HepG2 (cell line): ENCODE results near the gene NRAP. TPM values are rescaled to one million over a fixed set of nuclear protein-coding genes. Genes with fewer than 3 reads are reported as not detected.
A peak's percentile ranks its signal among the peaks of the same experiment; 100 is the strongest.

Experiments
- AHDC1 ChIP-seq: sonication (generic); formaldehyde crosslinking; IDR thresholded peaks from 2 replicates; pipeline ENCODE4 v1.5.1; 2020; ENCODE audit warnings: mild to moderate bottlenecking, missing genetic modification reagents, borderline replicate concordance
- BHLHE40 ChIP-seq: IDR thresholded peaks from 2 replicates; pipeline ENCODE4 v1.6.1; 2011; ENCODE audit warnings: low read length, improper control_type of control experiment
- GABPB1 ChIP-seq: IDR thresholded peaks from 2 replicates; pipeline ENCODE4 v1.6.1; 2016; ENCODE audit warnings: mild to moderate bottlenecking, missing genetic modification reagents, moderate library complexity, missing compliant biosample characterization
- HMG20B ChIP-seq: conservative IDR thresholded peaks from 2 replicates; pipeline ENCODE4 v1.6.1; 2016; ENCODE audit warnings: missing genetic modification reagents, missing compliant biosample characterization
- JDP2 ChIP-seq: sonication (generic); formaldehyde crosslinking; IDR thresholded peaks from 2 replicates; pipeline ENCODE4 v1.8.1; 2022; ENCODE audit warnings: missing genetic modification reagents, borderline replicate concordance
- NFE2L1 ChIP-seq: sonication (generic); formaldehyde crosslinking; IDR thresholded peaks from 2 replicates; pipeline ENCODE4 v1.4.0; 2020; ENCODE audit warnings: missing genetic modification reagents, mild to moderate bottlenecking, borderline replicate concordance
- ONECUT2 ChIP-seq: sonication (generic); formaldehyde crosslinking; IDR thresholded peaks from 2 replicates; pipeline ENCODE4 v1.4.0; 2020; ENCODE audit warnings: missing genetic modification reagents
- PTBP1 ChIP-seq: fragments of 200-400 bp; formaldehyde crosslinking; IDR thresholded peaks from 2 replicates; pipeline ENCODE4 v1.6.1; 2018; ENCODE audit warnings: low read length, low read depth; ENCODE audit not compliant: poor library complexity, severe bottlenecking
- SIX1 ChIP-seq: sonication (generic); formaldehyde crosslinking; IDR thresholded peaks from 2 replicates; pipeline ENCODE4 v1.4.0; 2020; ENCODE audit warnings: missing genetic modification reagents, borderline replicate concordance
- SMAD3 ChIP-seq: sonication (generic); formaldehyde crosslinking; IDR thresholded peaks from 2 replicates; pipeline ENCODE4 v1.4.0; 2020; ENCODE audit warnings: missing genetic modification reagents
- STAG1 ChIP-seq: sonication (generic); formaldehyde crosslinking; IDR thresholded peaks from 2 replicates; pipeline ENCODE4 v1.4.0; 2020; ENCODE audit warnings: missing genetic modification reagents
- TOPORS ChIP-seq: sonication (generic); formaldehyde crosslinking; IDR thresholded peaks from 2 replicates; pipeline ENCODE4 v1.8.0; 2023; ENCODE audit warnings: mild to moderate bottlenecking, missing genetic modification reagents
- ZBTB3 ChIP-seq: sonication (generic); formaldehyde crosslinking; IDR thresholded peaks from 2 replicates; pipeline ENCODE4 v1.4.0; 2020; ENCODE audit warnings: low read depth, mild to moderate bottlenecking, moderate library complexity, missing genetic modification reagents, borderline replicate concordance
- ZC3H4 ChIP-seq: sonication (generic); formaldehyde crosslinking; IDR thresholded peaks from 2 replicates; pipeline ENCODE4 v1.4.0; 2020; ENCODE audit warnings: missing genetic modification reagents, borderline replicate concordance
- ZNF510 ChIP-seq: sonication (generic); formaldehyde crosslinking; IDR thresholded peaks from 2 replicates; pipeline ENCODE4 v1.4.0; 2020; ENCODE audit warnings: low read depth, mild to moderate bottlenecking, missing genetic modification reagents
- ZNF563 ChIP-seq: sonication (generic); formaldehyde crosslinking; IDR thresholded peaks from 2 replicates; pipeline ENCODE4 v1.8.0; 2022; ENCODE audit warnings: mild to moderate bottlenecking, moderate library complexity, missing genetic modification reagents
- ZNF616 ChIP-seq: sonication (generic); formaldehyde crosslinking; IDR thresholded peaks from 2 replicates; pipeline ENCODE4 v1.5.0; 2020; ENCODE audit warnings: low read depth, mild to moderate bottlenecking, missing genetic modification reagents
- ZSCAN20 ChIP-seq: sonication (generic); formaldehyde crosslinking; IDR thresholded peaks from 2 replicates; pipeline ENCODE4 v1.4.0; 2020; ENCODE audit warnings: missing genetic modification reagents, mild to moderate bottlenecking, borderline replicate concordance
- ZSCAN5A ChIP-seq: sonication (generic); formaldehyde crosslinking; IDR thresholded peaks from 2 replicates; pipeline ENCODE4 v1.8.0; 2022; ENCODE audit warnings: mild to moderate bottlenecking, missing genetic modification reagents, borderline replicate concordance
- polyA plus RNA-seq, 8 experiments: library from polyadenylated mRNA; depleted of rRNA in 3 of 8; stranded (reverse) in 7 of 8; unstranded in 1 of 8; fragments of >200 nt; fragmentation: Illumina TruSeq in 4 of 8; extraction: Trizol in 4 of 8; gene quantifications; 2 replicates each; pipeline versions ENCODE4 v1.2.1 to v1.2.3, GENCODE V29; 2011 to 2016; ENCODE audit warnings: low read depth in 4 of 8, missing spikeins in 1 of 8, mixed read lengths in 1 of 8; ENCODE audit not compliant: insufficient read depth in 1 of 8
- total RNA-seq, 5 experiments: library from RNA; depleted of rRNA; stranded (reverse); fragments of >200 nt; fragmentation: Illumina TruSeq; extraction: Trizol; gene quantifications; 2 replicates each; pipeline ENCODE4 v1.2.3, GENCODE V29; 2016; ENCODE audit warnings: low read depth in 1 of 5
- TF ChIP-seq, protein P1 (sequence below): sonication (generic); formaldehyde crosslinking; IDR thresholded peaks from 2 replicates; pipeline ENCODE4 v1.4.0; 2020; ENCODE audit warnings: missing genetic modification reagents

The NRAP gene
- total and polyA plus RNA-seq, 2 of the 13 experiments (the other 11 are each of a cell fraction or from before 2014, with no cell fraction given) = not detected

- TF ChIP-seq, protein P1, sequence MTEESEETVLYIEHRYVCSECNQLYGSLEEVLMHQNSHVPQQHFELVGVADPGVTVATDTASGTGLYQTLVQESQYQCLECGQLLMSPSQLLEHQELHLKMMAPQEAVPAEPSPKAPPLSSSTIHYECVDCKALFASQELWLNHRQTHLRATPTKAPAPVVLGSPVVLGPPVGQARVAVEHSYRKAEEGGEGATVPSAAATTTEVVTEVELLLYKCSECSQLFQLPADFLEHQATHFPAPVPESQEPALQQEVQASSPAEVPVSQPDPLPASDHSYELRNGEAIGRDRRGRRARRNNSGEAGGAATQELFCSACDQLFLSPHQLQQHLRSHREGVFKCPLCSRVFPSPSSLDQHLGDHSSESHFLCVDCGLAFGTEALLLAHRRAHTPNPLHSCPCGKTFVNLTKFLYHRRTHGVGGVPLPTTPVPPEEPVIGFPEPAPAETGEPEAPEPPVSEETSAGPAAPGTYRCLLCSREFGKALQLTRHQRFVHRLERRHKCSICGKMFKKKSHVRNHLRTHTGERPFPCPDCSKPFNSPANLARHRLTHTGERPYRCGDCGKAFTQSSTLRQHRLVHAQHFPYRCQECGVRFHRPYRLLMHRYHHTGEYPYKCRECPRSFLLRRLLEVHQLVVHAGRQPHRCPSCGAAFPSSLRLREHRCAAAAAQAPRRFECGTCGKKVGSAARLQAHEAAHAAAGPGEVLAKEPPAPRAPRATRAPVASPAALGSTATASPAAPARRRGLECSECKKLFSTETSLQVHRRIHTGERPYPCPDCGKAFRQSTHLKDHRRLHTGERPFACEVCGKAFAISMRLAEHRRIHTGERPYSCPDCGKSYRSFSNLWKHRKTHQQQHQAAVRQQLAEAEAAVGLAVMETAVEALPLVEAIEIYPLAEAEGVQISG (CRISPR knock-in tag) = peak; percentile 93
- no peak for TF ChIP-seq BHLHE40
- no peak for TF ChIP-seq ZC3H4 (CRISPR knock-in tag)
- no peak for TF ChIP-seq ZSCAN20 (CRISPR knock-in tag)
- TF ChIP-seq PTBP1 = no peak
- TF ChIP-seq TOPORS (CRISPR knock-in tag) = no peak
- no peak for TF ChIP-seq NFE2L1 (CRISPR knock-in tag)
- TF ChIP-seq ZBTB3 = no peak
- TF ChIP-seq ZNF616 (CRISPR knock-in tag) = no peak
- TF ChIP-seq ONECUT2 (CRISPR knock-in tag) = no peak
- no peak for TF ChIP-seq ZNF510 (CRISPR knock-in tag)
- TF ChIP-seq SIX1 (CRISPR knock-in tag) = no peak
- TF ChIP-seq SMAD3 (CRISPR knock-in tag) = no peak; the same call in 1 of the 2 replicates
- 0 out of 2 replicates have a peak, but pooled peaks have one; percentile 2 for TF ChIP-seq ZSCAN5A
- no peak for TF ChIP-seq STAG1 (CRISPR knock-in tag)
- no peak for TF ChIP-seq HMG20B (CRISPR knock-in tag)
- TF ChIP-seq ZNF563 (CRISPR knock-in tag) = peak; percentile 86; the same call in 1 of the 2 replicates
- no peak for TF ChIP-seq AHDC1 (CRISPR knock-in tag)
- peak; percentile 70; the same call in 1 of the 2 replicates for TF ChIP-seq GABPB1
- no peak for TF ChIP-seq JDP2 (CRISPR knock-in tag)
Observed at GRCh38 chr10:113679463-113680189, 15.8 kb upstream of the NRAP start, which contains the start of gene CASP7 (continued).
